ENCODE results near the gene ATG13.
A peak's percentile ranks its signal among the peaks of the same experiment; 100 is the strongest.

ATG13 gene

DNA sequence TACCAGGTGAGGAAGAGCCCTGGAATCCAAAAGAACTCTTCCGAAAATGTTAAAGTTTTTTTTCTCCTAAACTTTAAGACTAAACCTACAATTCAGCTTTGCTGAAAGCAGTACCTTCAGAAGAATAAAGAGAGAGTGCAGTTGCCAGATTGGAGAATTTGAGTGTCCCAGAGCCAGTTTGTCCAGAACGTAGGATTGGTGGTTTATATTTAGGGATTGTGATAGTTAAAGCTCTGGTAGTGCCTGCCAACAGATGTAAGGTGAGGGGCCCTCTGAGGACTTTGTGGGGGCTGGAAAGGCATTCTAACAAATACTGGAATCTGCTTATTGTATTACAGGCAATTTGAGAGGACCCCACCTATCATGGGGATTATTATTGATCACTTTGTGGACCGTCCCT, 39.8 kb downstream of the ATG13 start:
- Histone ChIP-seq H4K20me1 (ENCODE audit: insufficient read depth, low read length) (no peaks in the 10 kb centered on the region), H3K27me3 (ENCODE audit: insufficient read depth, low read length) (no peaks in the 10 kb centered on the region), H3K4me3 (ENCODE audit: low read depth, low read length, poor library complexity, severe bottlenecking) (no peak overlapping the region), H3K4me2 (ENCODE audit: low read length) (no peak overlapping the region), H3K9ac (ENCODE audit: low read length) (no peak overlapping the region), H3K79me2 (ENCODE audit: insufficient read depth, low read length) (no peaks in the 10 kb centered on the region), H3F3A (ENCODE audit: insufficient read depth, low read length) (no peaks in the 10 kb centered on the region), H3K9me3 (ENCODE audit: low read length) (no peaks in the 10 kb centered on the region), H3K27ac (ENCODE audit: low read depth, low read length, poor library complexity, severe bottlenecking) (no peak overlapping the region), H3K36me3 (ENCODE audit: insufficient read depth, low read length) (peaks cover 64% of the 10 kb centered on the region), H2AFZ (ENCODE audit: low read length) (no peak overlapping the region), H3K4me1 (ENCODE audit: insufficient read depth, low read length, severe bottlenecking) (peaks cover 14% of the 10 kb centered on the region), H3K9me2 (ENCODE audit: low read depth, low read length) (no peaks in the 10 kb centered on the region)
- TF ChIP-seq, protein P1, sequence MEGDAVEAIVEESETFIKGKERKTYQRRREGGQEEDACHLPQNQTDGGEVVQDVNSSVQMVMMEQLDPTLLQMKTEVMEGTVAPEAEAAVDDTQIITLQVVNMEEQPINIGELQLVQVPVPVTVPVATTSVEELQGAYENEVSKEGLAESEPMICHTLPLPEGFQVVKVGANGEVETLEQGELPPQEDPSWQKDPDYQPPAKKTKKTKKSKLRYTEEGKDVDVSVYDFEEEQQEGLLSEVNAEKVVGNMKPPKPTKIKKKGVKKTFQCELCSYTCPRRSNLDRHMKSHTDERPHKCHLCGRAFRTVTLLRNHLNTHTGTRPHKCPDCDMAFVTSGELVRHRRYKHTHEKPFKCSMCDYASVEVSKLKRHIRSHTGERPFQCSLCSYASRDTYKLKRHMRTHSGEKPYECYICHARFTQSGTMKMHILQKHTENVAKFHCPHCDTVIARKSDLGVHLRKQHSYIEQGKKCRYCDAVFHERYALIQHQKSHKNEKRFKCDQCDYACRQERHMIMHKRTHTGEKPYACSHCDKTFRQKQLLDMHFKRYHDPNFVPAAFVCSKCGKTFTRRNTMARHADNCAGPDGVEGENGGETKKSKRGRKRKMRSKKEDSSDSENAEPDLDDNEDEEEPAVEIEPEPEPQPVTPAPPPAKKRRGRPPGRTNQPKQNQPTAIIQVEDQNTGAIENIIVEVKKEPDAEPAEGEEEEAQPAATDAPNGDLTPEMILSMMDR (IDR thresholded peaks at IDR 0.05; ENCODE audit: low read length): no peak
- TF ChIP-seq EZH2 (IDR thresholded peaks at IDR 0.05; ENCODE audit: borderline replicate concordance, low read length): no peak

DNA sequence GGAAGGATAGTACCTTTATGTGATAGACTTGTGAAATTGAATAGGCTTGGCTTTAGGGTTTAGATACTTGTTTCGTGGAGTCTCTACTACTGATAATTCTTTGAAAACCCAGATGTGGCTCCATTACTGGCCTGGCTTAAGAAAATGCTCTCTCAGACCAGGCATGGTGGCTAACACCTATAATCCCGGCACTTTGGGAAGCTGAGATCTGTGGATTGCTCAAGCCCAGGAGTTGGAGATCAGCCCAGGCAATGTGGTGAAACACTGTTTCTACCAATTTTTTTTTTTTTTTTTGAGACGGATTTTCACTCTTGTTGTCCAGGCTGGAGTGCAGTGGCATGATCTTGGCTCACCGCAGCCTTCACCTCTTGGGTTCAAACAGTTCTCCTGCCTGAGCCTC, 40.9 kb downstream of the ATG13 start:
- no peak overlapping the region for H2AFZ ChIP-seq (ENCODE audit: low read length)
- no peaks in the 10 kb centered on the region for H3K27me3 ChIP-seq (ENCODE audit: insufficient read depth, low read length)
- H4K20me1 ChIP-seq (ENCODE audit: insufficient read depth, low read length): no peaks in the 10 kb centered on the region
- no peak overlapping the region for H3K27ac ChIP-seq (ENCODE audit: low read depth, low read length, poor library complexity, severe bottlenecking)
- no peak overlapping the region for H3K4me3 ChIP-seq (ENCODE audit: low read depth, low read length, poor library complexity, severe bottlenecking)
- H3F3A ChIP-seq (ENCODE audit: insufficient read depth, low read length): no peaks in the 10 kb centered on the region
- H3K36me3 ChIP-seq (ENCODE audit: insufficient read depth, low read length): peaks cover 63% of the 10 kb centered on the region
- H3K9me3 ChIP-seq (ENCODE audit: low read length): no peaks in the 10 kb centered on the region
- H3K9me2 ChIP-seq (ENCODE audit: low read depth, low read length): no peaks in the 10 kb centered on the region
- no peak overlapping the region for H3K4me2 ChIP-seq (ENCODE audit: low read length)
- H3K9ac ChIP-seq (ENCODE audit: low read length): no peak overlapping the region
- H3K79me2 ChIP-seq (ENCODE audit: insufficient read depth, low read length): no peaks in the 10 kb centered on the region
- peaks cover 20% of the 10 kb centered on the region for H3K4me1 ChIP-seq (ENCODE audit: insufficient read depth, low read length, severe bottlenecking)
- TF ChIP-seq, protein P1 (IDR thresholded peaks at IDR 0.05; ENCODE audit: low read length): no peak
- TF ChIP-seq EZH2 (IDR thresholded peaks at IDR 0.05; ENCODE audit: borderline replicate concordance, low read length): no peak

DNA sequence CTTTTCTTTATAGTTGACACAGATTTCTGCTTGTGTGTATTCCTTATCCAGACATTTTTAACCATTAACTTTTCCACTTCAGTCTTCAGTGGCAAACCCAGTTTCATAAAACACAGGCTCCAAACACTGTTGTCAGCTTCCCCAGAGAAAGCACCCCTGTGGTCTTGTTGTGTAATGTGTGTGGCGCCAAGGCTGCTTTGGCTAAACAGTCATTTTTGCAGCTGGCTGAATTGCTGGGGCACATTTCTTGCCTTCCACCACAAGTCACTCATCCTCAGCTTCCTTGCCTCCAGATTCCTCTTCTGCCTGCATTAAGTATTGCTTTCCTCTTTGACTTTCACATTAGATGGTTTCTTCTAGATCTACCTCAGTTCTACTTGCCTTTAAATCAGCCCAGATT, 42.6 kb downstream of the ATG13 start:
- Histone ChIP-seq H3K27ac (ENCODE audit: low read depth, low read length, poor library complexity, severe bottlenecking) (peak overlapping the region; percentile 55), H3K9me3 (ENCODE audit: low read length) (no peaks in the 10 kb centered on the region), H3K4me2 (ENCODE audit: low read length) (no peak overlapping the region), H3K79me2 (ENCODE audit: insufficient read depth, low read length) (no peaks in the 10 kb centered on the region), H3K9me2 (ENCODE audit: low read depth, low read length) (no peaks in the 10 kb centered on the region), H3K36me3 (ENCODE audit: insufficient read depth, low read length) (peaks cover 73% of the 10 kb centered on the region; the same call in 1 of the 2 replicates), H3K4me1 (ENCODE audit: insufficient read depth, low read length, severe bottlenecking) (peaks cover 20% of the 10 kb centered on the region), H2AFZ (ENCODE audit: low read length) (no peak overlapping the region), H3K4me3 (ENCODE audit: low read depth, low read length, poor library complexity, severe bottlenecking) (no peak overlapping the region), H3K9ac (ENCODE audit: low read length) (no peak overlapping the region), H4K20me1 (ENCODE audit: insufficient read depth, low read length) (no peaks in the 10 kb centered on the region), H3F3A (ENCODE audit: insufficient read depth, low read length) (no peaks in the 10 kb centered on the region), H3K27me3 (ENCODE audit: insufficient read depth, low read length) (no peaks in the 10 kb centered on the region)
- TF ChIP-seq, protein P1 (IDR thresholded peaks at IDR 0.05; ENCODE audit: low read length): no peak
- TF ChIP-seq EZH2 (IDR thresholded peaks at IDR 0.05; ENCODE audit: borderline replicate concordance, low read length): no peak

Measured in OCI-LY1 (cell line).